Heart right ventricle (tissue), 16 donors: Measurements from ENCODE around the gene ATL1. TPM values are rescaled to one million over a fixed set of nuclear protein-coding genes. Genes with fewer than 3 reads are reported as not detected.

Experiments used
- ATAC-seq, 8 donors: fragments of 200-7000 bp; cut with Tn5 transposase; one replicate each; pipeline ENCODE4 v1.9.1; 2020; ENCODE audit warnings: mild to moderate bottlenecking in 8 of 8, moderate library complexity in 8 of 8, moderate number of reproducible peaks in 1 of 8
- DNase-seq, 2 donors: peaks; one replicate each; pipeline ENCODE4 v3.0.0-alpha.2; 2020
- H3K27ac ChIP-seq, 10 donors: fragments of 200-600 bp; sonication (generic) in 2 of 10; one replicate each; pipeline versions ENCODE4 v1.5.0 to v1.8.0; 2020 to 2022; ENCODE audit warnings: mild to moderate bottlenecking in 3 of 10
- H3K27me3 ChIP-seq, 7 donors: fragments of 200-600 bp; one replicate each; pipeline ENCODE4 v1.8.0; 2021 to 2022; ENCODE audit warnings: mild to moderate bottlenecking in 2 of 7
- H3K36me3 ChIP-seq, 9 donors: fragments of 200-600 bp; sonication (generic) in 1 of 9; one replicate each; pipeline versions ENCODE4 v1.5.0 to v1.8.0; 2020 to 2022; ENCODE audit warnings: mild to moderate bottlenecking in 2 of 9
- H3K4me1 ChIP-seq, 9 donors: fragments of 200-600 bp; sonication (generic) in 1 of 9; one replicate each; pipeline versions ENCODE4 v1.5.0 to v1.8.0; 2020 to 2022; ENCODE audit warnings: mild to moderate bottlenecking in 4 of 9
- H3K4me3 ChIP-seq, 10 donors: fragments of 200-600 bp; sonication (generic) in 2 of 10; one replicate each; pipeline versions ENCODE4 v1.5.0 to v1.8.0; 2020 to 2022; ENCODE audit warnings: mild to moderate bottlenecking in 7 of 10, moderate library complexity in 2 of 10
- H3K9me3 ChIP-seq, 11 donors: fragments of 200-600 bp in 10 of 11; sonication (generic) in 2 of 11; one replicate each; pipeline versions ENCODE4 v1.5.0 to v1.8.0; 2013 to 2022; ENCODE audit warnings: mild to moderate bottlenecking in 2 of 11, control low read depth in 1 of 11, moderate library complexity in 1 of 11
- WGBS, 2 donors: extraction: QIAGEN DNeasy Blood & Tissue Kit; methylation state at CpG; one replicate each; pipeline ENCODE4 v1.1.7; 2013; ENCODE audit warnings: inconsistent platforms in 1 of 2; 5-methylcytosine and 5-hydroxymethylcytosine counted together
- intact Hi-C, 10 donors: fragments of 100-400 bp; cut with DNase I; formaldehyde crosslinking; loops; one replicate each; pipeline versions ENCODE4 v1.11.1 to v1.14.2; 2022
- polyA plus RNA-seq, 2 donors: library from polyadenylated mRNA; stranded (reverse); fragments of 200-250 nt; gene quantifications; one replicate each; pipeline ENCODE4 v1.2.3, GENCODE V29; 2013
- total RNA-seq, 10 donors: library from RNA; stranded (reverse); fragmentation: NEBNext Ultra II Directional in 3 of 10; extraction: Animal tissue kit (Norgen Biotek cat#: 25700) in 3 of 10; gene quantifications; one replicate each; pipeline versions ENCODE4 v1.2.1 to v1.2.4, GENCODE V29; 2021 to 2023
- TF ChIP-seq, protein P1 (sequence below), 9 donors: fragments of 200-600 bp; sonication (generic) in 2 of 9; IDR thresholded peaks; one replicate each; pipeline versions ENCODE4 v1.5.0 to v1.8.0; 2021 to 2022; ENCODE audit warnings: antibody characterized with exemption in 9 of 9, mild to moderate bottlenecking in 5 of 9, moderate library complexity in 1 of 9
- donor health status: Arrhythmogenic right ventricular cardiomyopathy.
- donor health status: ischemic (EF 13 %, LVEDD 7.1; RV severe dilation, severe dysfunction).
- donor health status: healthy with polysubstance abuse.
- donor health status: DM: no; HTN: yes; CAD: no.
- donor health status: DM: no; HTN: no; CAD: no.
- donor health status: ischemic (EF 25% LVEDD 6.9; RV normal size, moderate dysfunction).
- donor health status: ischemic (EF 25% LVEDD 5.7; RV mildly dilated, moderate dysfunction).
- donor health status: healthy.
- donor health status: DM: yes; HTN: yes; CAD: no.
- donor health status: Ischemic cardiomyopathy.
- donor health status: ischemic (EF 35%, LVEDD 5.7; RV mildly dilated, moderate dysfunction).
- donor health status: nonischemic (EF 11% LVEDD 7.7; RV severe dilation, severe dysfunction).
- donor health status: DM: yes; HTN: yes; CAD: no.
- donor health status: PGD.
- donor health status: ischemic (EF 29% LVEDD 5.4; RV normal size, mild dysfunction).
- donor health status: nonischemic (EF 23%, LVEDD 6.1; RV moderate dilation, normal function).

ATL1 gene
- total and polyA plus RNA-seq, 12 donors = 0.42 to 2.0 (median 0.86) TPM

DNA sequence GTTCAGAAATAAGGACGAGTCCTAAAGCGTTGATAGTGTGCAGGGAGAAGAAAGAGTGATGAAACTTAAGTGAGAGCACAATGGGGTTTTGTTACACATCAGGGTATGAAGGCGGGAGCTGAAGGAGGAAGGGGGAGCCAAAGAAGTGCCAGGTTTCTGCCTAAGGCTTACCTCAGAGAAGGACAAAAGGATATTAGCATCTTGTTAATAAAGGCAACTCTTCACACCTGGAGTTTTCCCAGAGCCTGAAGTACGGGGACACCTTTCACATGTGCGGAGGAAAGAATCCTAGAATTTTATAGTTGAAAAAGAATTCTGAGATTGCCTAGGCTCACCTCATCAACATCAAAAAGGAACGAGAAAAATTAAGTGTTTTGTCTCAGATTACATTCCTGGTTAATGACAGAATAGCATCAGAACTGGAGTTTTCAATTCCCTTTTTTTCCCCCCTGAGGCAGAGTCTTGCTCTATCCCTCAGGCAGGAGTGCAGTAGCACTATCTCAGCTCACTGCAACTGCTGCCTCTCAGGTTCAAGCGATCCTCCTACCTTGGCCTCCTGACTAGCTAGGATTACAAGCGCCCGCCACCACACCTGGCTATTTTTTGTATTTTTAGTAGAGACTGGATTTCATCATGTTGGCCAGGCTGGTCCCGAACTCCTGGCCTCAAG lies 110.4 kb downstream of the ATL1 start:
- no peak for ATAC-seq
- DNase-seq = no peak
- H3K4me1 ChIP-seq = peaks cover 0 to 35% (median 17%) of the 10 kb centered on the region in 9 donors
- no peak overlapping the region for H3K4me3 ChIP-seq
- intact Hi-C loops = no loop called here
- H3K9me3 ChIP-seq = no peaks in the 10 kb centered on the region
- TF ChIP-seq, protein P1, sequence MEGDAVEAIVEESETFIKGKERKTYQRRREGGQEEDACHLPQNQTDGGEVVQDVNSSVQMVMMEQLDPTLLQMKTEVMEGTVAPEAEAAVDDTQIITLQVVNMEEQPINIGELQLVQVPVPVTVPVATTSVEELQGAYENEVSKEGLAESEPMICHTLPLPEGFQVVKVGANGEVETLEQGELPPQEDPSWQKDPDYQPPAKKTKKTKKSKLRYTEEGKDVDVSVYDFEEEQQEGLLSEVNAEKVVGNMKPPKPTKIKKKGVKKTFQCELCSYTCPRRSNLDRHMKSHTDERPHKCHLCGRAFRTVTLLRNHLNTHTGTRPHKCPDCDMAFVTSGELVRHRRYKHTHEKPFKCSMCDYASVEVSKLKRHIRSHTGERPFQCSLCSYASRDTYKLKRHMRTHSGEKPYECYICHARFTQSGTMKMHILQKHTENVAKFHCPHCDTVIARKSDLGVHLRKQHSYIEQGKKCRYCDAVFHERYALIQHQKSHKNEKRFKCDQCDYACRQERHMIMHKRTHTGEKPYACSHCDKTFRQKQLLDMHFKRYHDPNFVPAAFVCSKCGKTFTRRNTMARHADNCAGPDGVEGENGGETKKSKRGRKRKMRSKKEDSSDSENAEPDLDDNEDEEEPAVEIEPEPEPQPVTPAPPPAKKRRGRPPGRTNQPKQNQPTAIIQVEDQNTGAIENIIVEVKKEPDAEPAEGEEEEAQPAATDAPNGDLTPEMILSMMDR (IDR thresholded peaks at IDR 0.05) = no peak
- H3K27ac ChIP-seq = no peak overlapping the region
- H3K36me3 ChIP-seq = no peaks in the 10 kb centered on the region
- H3K27me3 ChIP-seq = no peaks in the 10 kb centered on the region
- 91 to 92% methylated on average over 10 of the region's 10 CpGs for WGBS, 2 donors

DNA sequence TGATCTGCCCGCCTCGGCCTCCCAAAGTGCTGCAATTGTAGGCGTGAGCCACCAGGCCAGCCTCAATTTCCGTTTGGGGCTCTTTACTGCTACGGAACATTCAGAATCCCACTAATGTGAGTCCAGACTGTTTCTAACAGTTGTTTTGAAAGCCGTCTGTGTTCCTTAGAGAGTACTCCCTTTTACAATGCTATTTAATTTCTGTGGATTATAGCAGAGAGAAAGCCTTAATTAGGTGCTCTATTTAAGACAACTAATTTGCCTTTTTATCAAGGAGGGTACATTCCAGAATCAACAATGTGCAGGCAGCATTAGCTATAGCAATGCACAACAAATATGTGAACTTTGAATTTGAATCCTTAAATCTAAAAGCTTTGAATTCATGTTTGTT lies 110.9 kb downstream of the ATL1 start:
- DNase-seq (no peak), ATAC-seq (no peak)
- intact Hi-C loops = no loop called here
- Histone ChIP-seq H3K4me3 (no peak overlapping the region), H3K27me3 (no peaks in the 10 kb centered on the region), H3K4me1 (peaks cover 0 to 29% (median 12%) of the 10 kb centered on the region in 9 donors), H3K36me3 (no peaks in the 10 kb centered on the region), H3K9me3 (no peaks in the 10 kb centered on the region), H3K27ac (no peak overlapping the region)
- TF ChIP-seq, protein P1 (IDR thresholded peaks at IDR 0.05) = no peak
- 94 to 95% methylated on average over 6 of the region's 6 CpGs for WGBS, 2 donors

DNA sequence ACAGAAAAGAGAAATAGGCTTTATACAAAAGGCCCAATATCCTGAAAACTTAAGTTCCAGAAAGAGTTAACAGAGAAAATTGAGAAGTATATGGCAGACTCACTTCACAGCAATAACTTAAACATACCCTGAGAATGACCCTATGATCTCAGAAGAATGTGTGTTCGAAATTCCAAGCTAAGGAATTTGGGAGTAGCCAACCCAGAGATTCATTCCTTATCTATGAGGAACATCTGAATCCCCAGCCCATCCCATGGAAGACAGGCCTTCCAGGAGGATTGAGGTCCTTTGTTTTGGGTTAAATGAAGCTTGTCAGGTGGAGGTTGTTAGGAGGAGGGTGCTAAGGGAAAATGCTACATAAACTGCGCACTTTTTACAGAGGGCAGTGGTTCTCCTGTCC lies 115.7 kb downstream of the ATL1 start:
- no peaks in the 10 kb centered on the region for H3K9me3 ChIP-seq
- H3K27me3 ChIP-seq = no peaks in the 10 kb centered on the region
- no peaks in the 10 kb centered on the region for H3K36me3 ChIP-seq
- H3K4me1 ChIP-seq = peaks cover 0 to 28% (median 16%) of the 10 kb centered on the region in 9 donors
- TF ChIP-seq, protein P1 (IDR thresholded peaks at IDR 0.05) = no peak
- H3K27ac ChIP-seq = no peak overlapping the region
- WGBS, 2 donors = 73 to 79% methylated on average over 2 of the region's 2 CpGs
- DNase-seq (no peak), ATAC-seq (no peak)
- intact Hi-C loops = no loop called here
- H3K4me3 ChIP-seq = no peak overlapping the region

DNA sequence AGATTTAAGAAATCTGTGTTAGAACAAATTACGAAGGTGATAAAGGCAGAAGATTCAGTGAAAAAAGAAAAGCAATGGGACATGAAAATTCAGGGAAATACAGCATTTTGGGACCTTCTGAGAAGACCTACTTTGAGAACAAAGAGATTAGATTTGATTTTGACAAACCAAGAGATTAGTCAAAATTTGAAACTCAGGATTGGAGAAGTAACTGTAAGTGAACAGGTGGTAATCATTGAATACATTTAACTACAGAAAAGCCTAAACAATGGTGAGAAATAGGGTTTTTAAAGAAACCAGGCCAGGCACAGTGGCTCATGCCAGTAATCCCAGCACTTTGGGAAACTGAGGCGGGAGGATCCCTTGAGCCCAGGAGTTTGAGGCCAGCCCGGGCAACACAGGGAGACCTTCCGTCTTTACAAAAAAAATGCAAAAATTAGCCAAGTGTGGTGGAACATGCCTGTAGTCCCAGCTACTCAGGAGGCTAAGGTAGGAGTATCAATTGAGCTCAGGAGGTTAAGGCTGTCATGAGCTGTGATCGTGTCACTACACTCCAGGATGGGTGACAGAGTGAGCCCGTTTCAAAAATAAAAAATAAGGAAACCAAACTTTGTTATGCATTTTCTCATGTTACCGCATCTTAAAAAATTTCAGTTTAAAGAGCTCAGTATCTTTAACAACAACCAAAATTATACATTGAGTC lies 117.0 kb downstream of the ATL1 start:
- Histone ChIP-seq H3K36me3 (no peaks in the 10 kb centered on the region), H3K27me3 (no peaks in the 10 kb centered on the region), H3K9me3 (no peaks in the 10 kb centered on the region), H3K27ac (peak overlapping the region in 7 of 10 donors; percentile 14 to 69 (median 48)), H3K4me3 (peak overlapping the region in 1 of 10 donors; percentile 17), H3K4me1 (peaks cover 0 to 28% (median 16%) of the 10 kb centered on the region in 9 donors)
- ATAC-seq (no peak), DNase-seq (no peak)
- TF ChIP-seq, protein P1 (IDR thresholded peaks at IDR 0.05) = no peak
- 75 to 90% methylated on average over 7 of the region's 7 CpGs for WGBS, 2 donors
- intact Hi-C loops = no loop called here
